GM12891 (cell line): Measurements from ENCODE around the gene EVC2.

Experiments used
- PAX5 ChIP-seq: IDR thresholded peaks from 2 replicates; pipeline ENCODE4 v1.6.1; 2011; ENCODE audit warnings: low read length, moderate library complexity, mild to moderate bottlenecking; ENCODE audit not compliant: insufficient read depth, severe bottlenecking
- POLR2A ChIP-seq: IDR thresholded peaks from 2 replicates; pipeline ENCODE4 v1.6.1; 2011; ENCODE audit warnings: low read depth, low read length, control low read depth
- POLR2AphosphoS5 ChIP-seq: IDR thresholded peaks from 2 replicates; pipeline ENCODE4 v1.6.1; 2011; ENCODE audit warnings: low read depth, low read length, control low read depth
- SPI1 ChIP-seq: IDR thresholded peaks from 2 replicates; pipeline ENCODE4 v1.6.1; 2011; ENCODE audit warnings: low read depth, low read length, control low read depth
- TAF1 ChIP-seq: IDR thresholded peaks from 2 replicates; pipeline ENCODE4 v1.6.1; 2011; ENCODE audit warnings: low read depth, low read length, control low read depth

GRCh38 chr4:5539584-5539983, 168.8 kb downstream of the EVC2 start:
- TF ChIP-seq POLR2A (no peak), POLR2AphosphoS5 (no peak), TAF1 (no peak), PAX5 (no peak), SPI1 (no peak)
